H9 (cell line): ENCODE results near the gene NANOS3. TPM values are rescaled to one million over a fixed set of nuclear protein-coding genes. Genes with fewer than 3 reads are reported as not detected.

ENCODE experiments used
- DNase-seq: peaks from one replicate; pipeline ENCODE4 v3.0.0-alpha.2; 2017
- H2AFZ ChIP-seq: one replicate; pipeline ENCODE4 v1.6.1; 2013; ENCODE audit warnings: mild to moderate bottlenecking, low read length, control low read depth, moderate library complexity
- H2AK5ac ChIP-seq: 2 replicates; pipeline ENCODE4 v1.6.1; 2013; ENCODE audit warnings: low read length, control low read depth, mixed read lengths; ENCODE audit not compliant: insufficient read length
- H2BK120ac ChIP-seq: one replicate; pipeline ENCODE4 v1.6.1; 2013; ENCODE audit warnings: low read depth, mild to moderate bottlenecking, low read length, control low read depth, inconsistent platforms; ENCODE audit not compliant: poor library complexity, severe bottlenecking
- H2BK12ac ChIP-seq: 2 replicates; pipeline ENCODE4 v1.6.1; 2013; ENCODE audit warnings: low read length, control low read depth, mixed read lengths, low read depth; ENCODE audit not compliant: insufficient read length
- H2BK15ac ChIP-seq: 2 replicates; pipeline ENCODE4 v1.6.1; 2013; ENCODE audit warnings: low read depth, low read length, control low read depth
- H2BK20ac ChIP-seq: one replicate; pipeline ENCODE4 v1.6.1; 2013; ENCODE audit warnings: low read depth, mild to moderate bottlenecking, low read length, control low read depth, inconsistent platforms; ENCODE audit not compliant: poor library complexity, severe bottlenecking
- H2BK5ac ChIP-seq: 2 replicates; pipeline ENCODE4 v1.6.1; 2013; ENCODE audit warnings: low read length, control low read depth, mixed read lengths; ENCODE audit not compliant: insufficient read length
- H3K14ac ChIP-seq: 2 replicates; pipeline ENCODE4 v1.6.1; 2013; ENCODE audit warnings: low read length, control low read depth; ENCODE audit not compliant: insufficient read depth
- H3K18ac ChIP-seq: 2 replicates; pipeline ENCODE4 v1.6.1; 2013; ENCODE audit warnings: low read depth, mild to moderate bottlenecking, mixed read lengths, low read length, control low read depth; ENCODE audit not compliant: insufficient read length
- H3K23ac ChIP-seq: 2 replicates; pipeline ENCODE4 v1.6.1; 2013; ENCODE audit warnings: low read length, control low read depth, mixed read lengths, low read depth; ENCODE audit not compliant: insufficient read length
- H3K23me2 ChIP-seq: 2 replicates; pipeline ENCODE4 v1.6.1; 2013; ENCODE audit warnings: low read depth, mild to moderate bottlenecking, mixed read lengths, low read length, control low read depth; ENCODE audit not compliant: insufficient read length, poor library complexity, severe bottlenecking
- H3K27ac ChIP-seq: 2 replicates; pipeline ENCODE4 v1.5.1; 2013; ENCODE audit warnings: low read length, control low read depth, mixed read lengths, low read depth; ENCODE audit not compliant: insufficient read length
- H3K27me3 ChIP-seq: 2 replicates; pipeline ENCODE4 v1.6.1; 2013; ENCODE audit warnings: low read length, control low read depth, inconsistent platforms; ENCODE audit not compliant: insufficient read depth
- H3K4ac ChIP-seq: 2 replicates; pipeline ENCODE4 v1.6.1; 2013; ENCODE audit warnings: low read depth, mild to moderate bottlenecking, control low read depth, inconsistent platforms, low read length, moderate library complexity
- H3K4me1 ChIP-seq: 2 replicates; pipeline ENCODE4 v1.6.1; 2013; ENCODE audit warnings: low read length, control low read depth, inconsistent platforms; ENCODE audit not compliant: insufficient read depth
- H3K4me2 ChIP-seq: 2 replicates; pipeline ENCODE4 v1.6.1; 2013; ENCODE audit warnings: low read length, control low read depth, mixed read lengths; ENCODE audit not compliant: insufficient read length, insufficient read depth
- H3K56ac ChIP-seq: 2 replicates; pipeline ENCODE4 v1.6.1; 2013; ENCODE audit warnings: low read depth, mild to moderate bottlenecking, mixed read lengths, low read length, control low read depth; ENCODE audit not compliant: insufficient read length
- H3K79me1 ChIP-seq: 2 replicates; pipeline ENCODE4 v1.6.1; 2013; ENCODE audit warnings: low read depth, mild to moderate bottlenecking, moderate library complexity, low read length, control low read depth, inconsistent platforms; ENCODE audit not compliant: insufficient read depth, poor library complexity, severe bottlenecking
- H3K79me2 ChIP-seq: 2 replicates; pipeline ENCODE4 v1.6.1; 2013; ENCODE audit warnings: low read length, control low read depth, inconsistent platforms; ENCODE audit not compliant: insufficient read depth
- H3K9ac ChIP-seq: 2 replicates; pipeline ENCODE4 v1.6.1; 2013; ENCODE audit warnings: low read length, control low read depth, mixed read lengths; ENCODE audit not compliant: insufficient read length; ENCODE audit errors: extremely low read depth
- H3K9me3 ChIP-seq: one replicate; pipeline ENCODE4 v1.6.1; 2013; ENCODE audit warnings: low read depth, low read length, inconsistent platforms; ENCODE audit not compliant: control insufficient read depth
- H3T11ph ChIP-seq: one replicate; pipeline ENCODE4 v1.6.1; 2013; ENCODE audit warnings: mild to moderate bottlenecking, low read length, control low read depth, inconsistent platforms
- H4K20me1 ChIP-seq: one replicate; pipeline ENCODE4 v1.6.1; 2013; ENCODE audit not compliant: control insufficient read depth, insufficient read length, insufficient read depth
- H4K5ac ChIP-seq: 2 replicates; pipeline ENCODE4 v1.6.1; 2013; ENCODE audit warnings: low read depth, mild to moderate bottlenecking, mixed read lengths, low read length, control low read depth; ENCODE audit not compliant: insufficient read length
- H4K8ac ChIP-seq: replicated peaks from 2 replicates; pipeline ENCODE4 v1.6.1; 2013; ENCODE audit warnings: low read length, control low read depth, mixed read lengths, low read depth; ENCODE audit not compliant: insufficient read length
- H4K91ac ChIP-seq: 2 replicates; pipeline ENCODE4 v1.6.1; 2013; ENCODE audit warnings: low read depth, mild to moderate bottlenecking, moderate library complexity, mixed read lengths, low read length, control low read depth; ENCODE audit not compliant: insufficient read length
- H3K27ac Mint-ChIP-seq, 3 experiments: 2 replicates in 2 of 3; 3 replicates in 1 of 3; pipeline ENCODE4 v1.8.0; 2020 to 2021; ENCODE audit warnings: mixed read lengths in 3 of 3, mild to moderate bottlenecking in 1 of 3, moderate library complexity in 1 of 3
- H3K27me3 Mint-ChIP-seq: 2 replicates; pipeline ENCODE4 v1.8.0; 2021; ENCODE audit warnings: low read depth, mild to moderate bottlenecking, moderate library complexity, mixed read lengths
- H3K36me3 Mint-ChIP-seq, 3 experiments: 2 replicates in 2 of 3; 3 replicates in 1 of 3; pipeline ENCODE4 v1.8.0; 2020 to 2021; ENCODE audit warnings: low read depth in 3 of 3, mixed read lengths in 3 of 3; ENCODE audit not compliant: insufficient read depth in 1 of 3
- H3K4me1 Mint-ChIP-seq, 2 experiments: 2 replicates each; pipeline ENCODE4 v1.8.0; 2020; ENCODE audit warnings: mixed read lengths in 2 of 2
- H3K4me3 Mint-ChIP-seq, 2 experiments: 2 replicates in 1 of 2; 3 replicates in 1 of 2; pipeline ENCODE4 v1.8.0; 2020 to 2021; ENCODE audit warnings: mild to moderate bottlenecking in 2 of 2, mixed read lengths in 2 of 2, moderate library complexity in 1 of 2
- H3K9me3 Mint-ChIP-seq, 2 experiments: 2 replicates in 1 of 2; 3 replicates in 1 of 2; pipeline ENCODE4 v1.8.0; 2020; ENCODE audit warnings: mild to moderate bottlenecking in 2 of 2, mixed read lengths in 2 of 2, moderate library complexity in 1 of 2
- WGBS: extraction: QIAGEN DNeasy Blood & Tissue Kit; methylation state at CpG from one replicate; pipeline ENCODE4 v1.1.7; 2013; ENCODE audit warnings: missing lambda C conversion rate, low lambda C conversion rate, mixed read lengths; ENCODE audit not compliant: insufficient read length; ENCODE audit errors: extremely low coverage; 5-methylcytosine and 5-hydroxymethylcytosine counted together
- total RNA-seq: library from RNA; stranded (reverse); gene quantifications from 2 replicates; pipeline ENCODE4 v1.2.1, GENCODE V29; 2021
- TF ChIP-seq, protein P1 (sequence below): fragments of 200-600 bp; sonication (generic); conservative IDR thresholded peaks from 3 replicates; pipeline ENCODE4 v1.8.0; 2021; ENCODE audit warnings: antibody characterized with exemption, mild to moderate bottlenecking

Gene NANOS3
- total RNA-seq, 1 experiment from 2014 or later = not detected

DNA sequence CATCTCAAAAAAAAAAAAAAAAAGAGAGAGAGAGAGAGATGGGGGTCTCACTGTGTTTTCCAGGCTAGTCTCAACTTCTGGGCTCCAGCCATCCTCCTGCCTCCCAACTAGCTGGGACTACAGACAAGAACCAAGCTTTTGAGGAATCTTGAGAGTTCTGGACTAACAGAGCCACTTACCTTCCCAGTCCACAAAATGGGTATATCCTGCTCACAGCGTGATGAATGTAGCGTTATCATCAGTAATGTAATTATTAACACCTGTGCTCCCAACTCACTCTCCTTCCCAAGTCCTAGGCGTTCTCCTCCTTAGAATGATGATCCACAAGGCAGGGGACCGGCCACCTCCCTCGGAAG lies 4.6 kb upstream of the NANOS3 start:
- no peak overlapping the region for H2BK20ac ChIP-seq
- no peak overlapping the region for H3K18ac ChIP-seq
- no peaks in the 10 kb centered on the region for H3K79me2 ChIP-seq
- DNase-seq = no peak
- H3K23me2 ChIP-seq = peaks cover 3% of the 10 kb centered on the region
- H2BK5ac ChIP-seq = no peak overlapping the region
- H3K14ac ChIP-seq = no peak overlapping the region
- no peaks in the 10 kb centered on the region for H3K79me1 ChIP-seq
- H4K8ac ChIP-seq = no peak overlapping the region
- no peaks in the 10 kb centered on the region for H3K4me1 ChIP-seq
- no peak overlapping the region for H4K5ac ChIP-seq
- H2BK15ac ChIP-seq = no peak overlapping the region
- H3K4me2 ChIP-seq = no peak overlapping the region
- no peak overlapping the region for H3K9ac ChIP-seq
- H4K20me1 ChIP-seq = no peaks in the 10 kb centered on the region
- H2BK12ac ChIP-seq = no peak overlapping the region
- H4K91ac ChIP-seq = no peak overlapping the region
- no peak overlapping the region for H3K27ac ChIP-seq
- no CpG with 5 or more reads among the region's 5 CpGs for WGBS
- Mint-ChIP-seq H3K4me1 (peaks cover 3 to 8% of the 10 kb centered on the region in 2 experiments), H3K27ac (no peak overlapping the region), H3K4me3 (peak overlapping the region; percentile 34 to 81; a peak in 4 of 5 replicates), H3K27me3 (peaks cover 100% of the 10 kb centered on the region), H3K9me3 (no peaks in the 10 kb centered on the region), H3K36me3 (no peaks in the 10 kb centered on the region; a peak in 1 of 7 replicates)
- H3K9me3 ChIP-seq = no peaks in the 10 kb centered on the region
- H2BK120ac ChIP-seq = no peak overlapping the region
- peaks cover 41% of the 10 kb centered on the region; the same call in 1 of the 2 replicates for H3K27me3 ChIP-seq
- no peak overlapping the region for H3K56ac ChIP-seq
- no peak overlapping the region for H3K23ac ChIP-seq
- no peak overlapping the region for H3T11ph ChIP-seq
- H2AFZ ChIP-seq = no peak overlapping the region
- TF ChIP-seq, protein P1, sequence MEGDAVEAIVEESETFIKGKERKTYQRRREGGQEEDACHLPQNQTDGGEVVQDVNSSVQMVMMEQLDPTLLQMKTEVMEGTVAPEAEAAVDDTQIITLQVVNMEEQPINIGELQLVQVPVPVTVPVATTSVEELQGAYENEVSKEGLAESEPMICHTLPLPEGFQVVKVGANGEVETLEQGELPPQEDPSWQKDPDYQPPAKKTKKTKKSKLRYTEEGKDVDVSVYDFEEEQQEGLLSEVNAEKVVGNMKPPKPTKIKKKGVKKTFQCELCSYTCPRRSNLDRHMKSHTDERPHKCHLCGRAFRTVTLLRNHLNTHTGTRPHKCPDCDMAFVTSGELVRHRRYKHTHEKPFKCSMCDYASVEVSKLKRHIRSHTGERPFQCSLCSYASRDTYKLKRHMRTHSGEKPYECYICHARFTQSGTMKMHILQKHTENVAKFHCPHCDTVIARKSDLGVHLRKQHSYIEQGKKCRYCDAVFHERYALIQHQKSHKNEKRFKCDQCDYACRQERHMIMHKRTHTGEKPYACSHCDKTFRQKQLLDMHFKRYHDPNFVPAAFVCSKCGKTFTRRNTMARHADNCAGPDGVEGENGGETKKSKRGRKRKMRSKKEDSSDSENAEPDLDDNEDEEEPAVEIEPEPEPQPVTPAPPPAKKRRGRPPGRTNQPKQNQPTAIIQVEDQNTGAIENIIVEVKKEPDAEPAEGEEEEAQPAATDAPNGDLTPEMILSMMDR = no peak
- H2AK5ac ChIP-seq = no peak overlapping the region
- H3K4ac ChIP-seq = no peak overlapping the region
